ENCODE data around the gene KCNMB1. TPM values are rescaled to one million over a fixed set of nuclear protein-coding genes. Genes with fewer than 3 reads are reported as not detected.

Gene KCNMB1
- total RNA-seq, 1 experiment from 2014 or later: 0.24 TPM

DNA sequence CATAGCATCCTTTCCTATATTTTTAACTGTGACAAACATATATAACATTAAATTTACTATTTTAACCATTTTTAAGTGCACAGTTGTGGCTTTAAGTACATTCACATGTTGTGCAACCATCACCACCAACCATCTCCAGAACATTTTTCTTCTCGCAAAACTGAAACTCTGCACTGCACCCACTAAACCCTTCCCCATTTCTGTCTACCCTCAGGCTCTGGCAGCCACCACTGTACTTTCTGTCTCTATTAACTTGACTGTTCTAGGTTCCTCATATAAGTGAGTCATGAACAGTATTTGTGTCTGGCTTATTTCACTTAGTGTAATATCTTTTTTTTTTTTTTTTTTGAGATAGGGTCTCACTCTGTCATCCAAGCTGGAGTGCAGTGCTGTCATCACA is 25.5 kb downstream of the KCNMB1 start:
- DNase-seq (ENCODE audit: low spot score): no peak
- H3K4me3 Mint-ChIP-seq: no peak overlapping the region
- H3K27me3 Mint-ChIP-seq (ENCODE audit: low read depth): no peaks in the 10 kb centered on the region; the same call in 1 of the 2 replicates
- no peaks in the 10 kb centered on the region for H3K36me3 Mint-ChIP-seq
- TF ChIP-seq TP53 (CRISPR knock-in tag; IDR thresholded peaks at IDR 0.05) (no peak), GABPB1 (CRISPR knock-in tag; IDR thresholded peaks at IDR 0.05) (no peak), ZNF396 (CRISPR knock-in tag; IDR thresholded peaks at IDR 0.05; ENCODE audit: borderline replicate concordance) (no peak)
- TF ChIP-seq, protein P1, sequence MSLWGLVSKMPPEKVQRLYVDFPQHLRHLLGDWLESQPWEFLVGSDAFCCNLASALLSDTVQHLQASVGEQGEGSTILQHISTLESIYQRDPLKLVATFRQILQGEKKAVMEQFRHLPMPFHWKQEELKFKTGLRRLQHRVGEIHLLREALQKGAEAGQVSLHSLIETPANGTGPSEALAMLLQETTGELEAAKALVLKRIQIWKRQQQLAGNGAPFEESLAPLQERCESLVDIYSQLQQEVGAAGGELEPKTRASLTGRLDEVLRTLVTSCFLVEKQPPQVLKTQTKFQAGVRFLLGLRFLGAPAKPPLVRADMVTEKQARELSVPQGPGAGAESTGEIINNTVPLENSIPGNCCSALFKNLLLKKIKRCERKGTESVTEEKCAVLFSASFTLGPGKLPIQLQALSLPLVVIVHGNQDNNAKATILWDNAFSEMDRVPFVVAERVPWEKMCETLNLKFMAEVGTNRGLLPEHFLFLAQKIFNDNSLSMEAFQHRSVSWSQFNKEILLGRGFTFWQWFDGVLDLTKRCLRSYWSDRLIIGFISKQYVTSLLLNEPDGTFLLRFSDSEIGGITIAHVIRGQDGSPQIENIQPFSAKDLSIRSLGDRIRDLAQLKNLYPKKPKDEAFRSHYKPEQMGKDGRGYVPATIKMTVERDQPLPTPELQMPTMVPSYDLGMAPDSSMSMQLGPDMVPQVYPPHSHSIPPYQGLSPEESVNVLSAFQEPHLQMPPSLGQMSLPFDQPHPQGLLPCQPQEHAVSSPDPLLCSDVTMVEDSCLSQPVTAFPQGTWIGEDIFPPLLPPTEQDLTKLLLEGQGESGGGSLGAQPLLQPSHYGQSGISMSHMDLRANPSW (CRISPR knock-in tag; conservative IDR thresholded peaks at IDR 0.05; ENCODE audit: low read depth): no peak
- peaks cover 17% of the 10 kb centered on the region for H3K4me1 Mint-ChIP-seq
- no peaks in the 10 kb centered on the region for H3K9me3 Mint-ChIP-seq
- POLR2A ChIA-PET: no interaction called here
- H3K27ac Mint-ChIP-seq: no peak overlapping the region
- ATAC-seq: no peak
- CTCF ChIA-PET: no interaction called here

DNA sequence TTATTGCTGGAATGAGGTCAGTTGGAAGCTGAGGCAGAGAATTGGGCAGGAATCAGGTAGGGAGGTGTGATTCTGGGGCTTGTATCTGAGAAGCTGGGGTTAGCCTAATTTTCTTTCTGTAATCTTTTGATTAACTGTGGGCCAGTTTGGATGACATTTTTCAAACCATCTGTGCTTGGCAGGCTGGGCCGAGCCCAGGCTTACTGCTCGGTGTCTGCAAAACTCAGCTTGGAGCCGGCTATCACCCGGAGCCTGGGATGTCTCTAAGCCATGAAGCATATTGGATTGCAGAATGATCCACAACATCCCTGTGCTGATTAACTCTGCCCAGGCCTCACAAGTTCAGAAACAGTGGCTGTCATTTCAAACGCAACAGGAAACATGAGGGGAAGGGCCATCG is 26.5 kb downstream of the KCNMB1 start:
- ChIA-PET CTCF (interaction anchor here (0.6 kb wide), 1 partner anchor 113 kb away, joined by 3 read pairs; no protein-coding TSS in a partner anchor), POLR2A (no interaction called here)
- no peaks in the 10 kb centered on the region for H3K9me3 Mint-ChIP-seq
- TF ChIP-seq IRF2 (CRISPR knock-in tag; IDR thresholded peaks at IDR 0.05; ENCODE audit: borderline replicate concordance, low read depth) (no peak), ZNF317 (CRISPR knock-in tag; IDR thresholded peaks at IDR 0.05; ENCODE audit: borderline replicate concordance, low read depth) (no peak), TEAD4 (CRISPR knock-in tag; IDR thresholded peaks at IDR 0.05) (no peak)
- TF ChIP-seq, protein P2, sequence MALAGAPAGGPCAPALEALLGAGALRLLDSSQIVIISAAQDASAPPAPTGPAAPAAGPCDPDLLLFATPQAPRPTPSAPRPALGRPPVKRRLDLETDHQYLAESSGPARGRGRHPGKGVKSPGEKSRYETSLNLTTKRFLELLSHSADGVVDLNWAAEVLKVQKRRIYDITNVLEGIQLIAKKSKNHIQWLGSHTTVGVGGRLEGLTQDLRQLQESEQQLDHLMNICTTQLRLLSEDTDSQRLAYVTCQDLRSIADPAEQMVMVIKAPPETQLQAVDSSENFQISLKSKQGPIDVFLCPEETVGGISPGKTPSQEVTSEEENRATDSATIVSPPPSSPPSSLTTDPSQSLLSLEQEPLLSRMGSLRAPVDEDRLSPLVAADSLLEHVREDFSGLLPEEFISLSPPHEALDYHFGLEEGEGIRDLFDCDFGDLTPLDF (CRISPR knock-in tag; IDR thresholded peaks at IDR 0.05): no peak
- no peak overlapping the region for H3K27ac Mint-ChIP-seq
- H3K4me3 Mint-ChIP-seq: no peak overlapping the region
- ATAC-seq: no peak
- DNase-seq (ENCODE audit: low spot score): no peak
- no peaks in the 10 kb centered on the region for H3K36me3 Mint-ChIP-seq
- peaks cover 25% of the 10 kb centered on the region for H3K4me1 Mint-ChIP-seq
- no peaks in the 10 kb centered on the region; the same call in 1 of the 2 replicates for H3K27me3 Mint-ChIP-seq (ENCODE audit: low read depth)

DNA sequence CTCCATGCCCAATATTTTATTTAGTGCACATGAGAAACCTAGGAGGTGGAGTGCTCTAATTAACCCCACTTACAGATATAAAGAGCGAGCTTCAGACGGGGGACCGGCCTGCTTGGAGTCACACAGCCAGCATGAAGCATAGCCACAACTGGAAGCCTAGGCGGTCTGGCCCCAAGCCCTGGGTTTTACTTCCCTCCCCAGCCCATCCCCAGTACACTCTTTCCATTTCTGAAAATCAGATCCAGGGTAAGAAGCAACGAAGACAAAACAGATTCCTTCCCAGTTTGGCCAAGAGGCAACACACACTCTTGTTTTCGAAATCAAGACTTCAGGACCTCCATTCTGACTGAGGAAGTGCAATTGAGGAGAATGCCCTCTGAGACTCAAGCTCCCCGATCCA is 27.1 kb downstream of the KCNMB1 start:
- no peaks in the 10 kb centered on the region for H3K36me3 Mint-ChIP-seq
- no peak overlapping the region for H3K4me3 Mint-ChIP-seq
- CTCF ChIA-PET: interaction anchor here (0.6 to 1.0 kb wide), 4 partner anchors 9 to 114 kb away, joined by 3 to 4 read pairs (median 4); no protein-coding TSS in a partner anchor
- ATAC-seq (no peak), DNase-seq (ENCODE audit: low spot score) (no peak)
- H3K9me3 Mint-ChIP-seq: no peaks in the 10 kb centered on the region
- no peak overlapping the region for H3K27ac Mint-ChIP-seq
- POLR2A ChIA-PET: no interaction called here
- peaks cover 25% of the 10 kb centered on the region for H3K4me1 Mint-ChIP-seq
- H3K27me3 Mint-ChIP-seq (ENCODE audit: low read depth): no peaks in the 10 kb centered on the region; the same call in 1 of the 2 replicates
- TF ChIP-seq, protein P3, sequence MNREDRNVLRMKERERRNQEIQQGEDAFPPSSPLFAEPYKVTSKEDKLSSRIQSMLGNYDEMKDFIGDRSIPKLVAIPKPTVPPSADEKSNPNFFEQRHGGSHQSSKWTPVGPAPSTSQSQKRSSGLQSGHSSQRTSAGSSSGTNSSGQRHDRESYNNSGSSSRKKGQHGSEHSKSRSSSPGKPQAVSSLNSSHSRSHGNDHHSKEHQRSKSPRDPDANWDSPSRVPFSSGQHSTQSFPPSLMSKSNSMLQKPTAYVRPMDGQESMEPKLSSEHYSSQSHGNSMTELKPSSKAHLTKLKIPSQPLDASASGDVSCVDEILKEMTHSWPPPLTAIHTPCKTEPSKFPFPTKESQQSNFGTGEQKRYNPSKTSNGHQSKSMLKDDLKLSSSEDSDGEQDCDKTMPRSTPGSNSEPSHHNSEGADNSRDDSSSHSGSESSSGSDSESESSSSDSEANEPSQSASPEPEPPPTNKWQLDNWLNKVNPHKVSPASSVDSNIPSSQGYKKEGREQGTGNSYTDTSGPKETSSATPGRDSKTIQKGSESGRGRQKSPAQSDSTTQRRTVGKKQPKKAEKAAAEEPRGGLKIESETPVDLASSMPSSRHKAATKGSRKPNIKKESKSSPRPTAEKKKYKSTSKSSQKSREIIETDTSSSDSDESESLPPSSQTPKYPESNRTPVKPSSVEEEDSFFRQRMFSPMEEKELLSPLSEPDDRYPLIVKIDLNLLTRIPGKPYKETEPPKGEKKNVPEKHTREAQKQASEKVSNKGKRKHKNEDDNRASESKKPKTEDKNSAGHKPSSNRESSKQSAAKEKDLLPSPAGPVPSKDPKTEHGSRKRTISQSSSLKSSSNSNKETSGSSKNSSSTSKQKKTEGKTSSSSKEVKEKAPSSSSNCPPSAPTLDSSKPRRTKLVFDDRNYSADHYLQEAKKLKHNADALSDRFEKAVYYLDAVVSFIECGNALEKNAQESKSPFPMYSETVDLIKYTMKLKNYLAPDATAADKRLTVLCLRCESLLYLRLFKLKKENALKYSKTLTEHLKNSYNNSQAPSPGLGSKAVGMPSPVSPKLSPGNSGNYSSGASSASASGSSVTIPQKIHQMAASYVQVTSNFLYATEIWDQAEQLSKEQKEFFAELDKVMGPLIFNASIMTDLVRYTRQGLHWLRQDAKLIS (CRISPR knock-in tag; IDR thresholded peaks at IDR 0.05; ENCODE audit: borderline replicate concordance): no peak
- TF ChIP-seq TEAD4 (CRISPR knock-in tag; IDR thresholded peaks at IDR 0.05): no peak
- TF ChIP-seq, protein P4, sequence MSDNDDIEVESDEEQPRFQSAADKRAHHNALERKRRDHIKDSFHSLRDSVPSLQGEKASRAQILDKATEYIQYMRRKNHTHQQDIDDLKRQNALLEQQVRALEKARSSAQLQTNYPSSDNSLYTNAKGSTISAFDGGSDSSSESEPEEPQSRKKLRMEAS (CRISPR knock-in tag; IDR thresholded peaks at IDR 0.05): no peak
- TF ChIP-seq NR1H2 (CRISPR knock-in tag; IDR thresholded peaks at IDR 0.05): no peak
- no peak for TF ChIP-seq ZNF396 (CRISPR knock-in tag; IDR thresholded peaks at IDR 0.05; ENCODE audit: borderline replicate concordance)
- TF ChIP-seq, protein P5, sequence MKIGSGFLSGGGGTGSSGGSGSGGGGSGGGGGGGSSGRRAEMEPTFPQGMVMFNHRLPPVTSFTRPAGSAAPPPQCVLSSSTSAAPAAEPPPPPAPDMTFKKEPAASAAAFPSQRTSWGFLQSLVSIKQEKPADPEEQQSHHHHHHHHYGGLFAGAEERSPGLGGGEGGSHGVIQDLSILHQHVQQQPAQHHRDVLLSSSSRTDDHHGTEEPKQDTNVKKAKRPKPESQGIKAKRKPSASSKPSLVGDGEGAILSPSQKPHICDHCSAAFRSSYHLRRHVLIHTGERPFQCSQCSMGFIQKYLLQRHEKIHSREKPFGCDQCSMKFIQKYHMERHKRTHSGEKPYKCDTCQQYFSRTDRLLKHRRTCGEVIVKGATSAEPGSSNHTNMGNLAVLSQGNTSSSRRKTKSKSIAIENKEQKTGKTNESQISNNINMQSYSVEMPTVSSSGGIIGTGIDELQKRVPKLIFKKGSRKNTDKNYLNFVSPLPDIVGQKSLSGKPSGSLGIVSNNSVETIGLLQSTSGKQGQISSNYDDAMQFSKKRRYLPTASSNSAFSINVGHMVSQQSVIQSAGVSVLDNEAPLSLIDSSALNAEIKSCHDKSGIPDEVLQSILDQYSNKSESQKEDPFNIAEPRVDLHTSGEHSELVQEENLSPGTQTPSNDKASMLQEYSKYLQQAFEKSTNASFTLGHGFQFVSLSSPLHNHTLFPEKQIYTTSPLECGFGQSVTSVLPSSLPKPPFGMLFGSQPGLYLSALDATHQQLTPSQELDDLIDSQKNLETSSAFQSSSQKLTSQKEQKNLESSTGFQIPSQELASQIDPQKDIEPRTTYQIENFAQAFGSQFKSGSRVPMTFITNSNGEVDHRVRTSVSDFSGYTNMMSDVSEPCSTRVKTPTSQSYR (CRISPR knock-in tag; IDR thresholded peaks at IDR 0.05): no peak
- no peak for TF ChIP-seq ZNF263 (CRISPR knock-in tag; IDR thresholded peaks at IDR 0.05; ENCODE audit: low read depth)
- TF ChIP-seq, protein P2 (CRISPR knock-in tag; IDR thresholded peaks at IDR 0.05): no peak
- TF ChIP-seq, protein P6, sequence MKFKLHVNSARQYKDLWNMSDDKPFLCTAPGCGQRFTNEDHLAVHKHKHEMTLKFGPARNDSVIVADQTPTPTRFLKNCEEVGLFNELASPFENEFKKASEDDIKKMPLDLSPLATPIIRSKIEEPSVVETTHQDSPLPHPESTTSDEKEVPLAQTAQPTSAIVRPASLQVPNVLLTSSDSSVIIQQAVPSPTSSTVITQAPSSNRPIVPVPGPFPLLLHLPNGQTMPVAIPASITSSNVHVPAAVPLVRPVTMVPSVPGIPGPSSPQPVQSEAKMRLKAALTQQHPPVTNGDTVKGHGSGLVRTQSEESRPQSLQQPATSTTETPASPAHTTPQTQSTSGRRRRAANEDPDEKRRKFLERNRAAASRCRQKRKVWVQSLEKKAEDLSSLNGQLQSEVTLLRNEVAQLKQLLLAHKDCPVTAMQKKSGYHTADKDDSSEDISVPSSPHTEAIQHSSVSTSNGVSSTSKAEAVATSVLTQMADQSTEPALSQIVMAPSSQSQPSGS (CRISPR knock-in tag; IDR thresholded peaks at IDR 0.05; ENCODE audit: borderline replicate concordance, low read depth): no peak
- no peak for TF ChIP-seq SOX15 (CRISPR knock-in tag; IDR thresholded peaks at IDR 0.05)
- TF ChIP-seq SMAD3 (CRISPR knock-in tag; IDR thresholded peaks at IDR 0.05; ENCODE audit: borderline replicate concordance): no peak
- no peak for TF ChIP-seq ZNF138 (CRISPR knock-in tag; conservative IDR thresholded peaks at IDR 0.05)
- no peak for TF ChIP-seq ZNF671 (CRISPR knock-in tag; IDR thresholded peaks at IDR 0.05)
